GM18499 (cell line): ENCODE results near the gene DDX41.
"Not testable (repeated sequence)": the region's sequence is repeated elsewhere in the genome, so short reads cannot be mapped to it uniquely, and the experiment has no call there.

ENCODE experiments used
- ATAC-seq: cut with Tn5 transposase; IDR thresholded peaks from one replicate; pipeline ENCODE4 v1.9.1; 2021; ENCODE audit warnings: moderate number of reproducible peaks; ENCODE audit not compliant: insufficient read depth, unreplicated experiment

Gene DDX41

DNA sequence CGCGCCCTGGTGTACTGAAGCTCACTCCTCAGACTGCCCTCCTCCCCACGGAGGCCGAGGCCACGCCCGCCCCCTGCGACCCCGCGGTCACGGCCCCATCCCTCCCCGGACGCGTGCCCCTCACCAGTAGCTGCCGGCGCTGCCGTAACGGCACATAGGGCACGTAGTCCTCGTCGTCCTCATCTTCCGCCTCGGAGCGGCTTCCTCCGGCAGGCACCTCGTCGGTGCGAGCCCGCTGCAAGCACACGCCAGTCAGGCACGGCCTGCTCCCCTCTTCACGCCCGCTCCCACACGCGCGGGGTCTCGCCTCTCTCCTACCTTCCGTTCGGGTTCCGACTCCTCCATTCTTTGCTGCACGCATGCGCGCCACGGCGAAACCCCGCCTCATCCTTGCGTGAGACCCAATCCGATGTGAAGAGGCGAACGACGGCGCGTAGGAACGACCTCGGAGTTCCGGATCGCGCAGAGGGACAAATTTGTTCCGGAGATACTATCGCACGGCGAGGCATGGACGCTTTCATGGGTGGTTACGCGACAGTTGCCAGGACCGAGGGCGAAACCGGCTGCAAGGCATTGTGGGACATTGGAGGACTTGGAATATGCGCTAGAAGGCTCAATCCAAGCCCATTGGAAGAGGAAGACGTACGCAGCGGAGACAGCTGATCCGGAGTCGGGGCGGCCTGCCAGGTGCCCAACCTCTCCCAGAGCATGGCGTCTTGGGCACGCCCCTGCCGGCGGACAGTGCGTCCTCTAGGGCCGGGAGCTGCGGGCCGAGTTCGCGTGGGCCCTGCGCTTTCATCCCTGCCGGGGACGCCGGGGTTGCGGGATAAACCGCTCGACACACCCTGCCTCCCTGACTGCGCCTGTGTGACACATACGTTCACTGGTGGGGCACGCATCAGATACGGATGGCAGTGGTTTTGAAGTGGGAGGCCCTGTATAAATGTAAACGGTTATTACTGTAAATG is at the start of gene DDX41:
Gene DDX41 (minus strand): TSS at position 361 of the 968 bp plus-strand sequence. CDS start 16 bp downstream, at position 345.
- peak; percentile 64 for ATAC-seq

DNA sequence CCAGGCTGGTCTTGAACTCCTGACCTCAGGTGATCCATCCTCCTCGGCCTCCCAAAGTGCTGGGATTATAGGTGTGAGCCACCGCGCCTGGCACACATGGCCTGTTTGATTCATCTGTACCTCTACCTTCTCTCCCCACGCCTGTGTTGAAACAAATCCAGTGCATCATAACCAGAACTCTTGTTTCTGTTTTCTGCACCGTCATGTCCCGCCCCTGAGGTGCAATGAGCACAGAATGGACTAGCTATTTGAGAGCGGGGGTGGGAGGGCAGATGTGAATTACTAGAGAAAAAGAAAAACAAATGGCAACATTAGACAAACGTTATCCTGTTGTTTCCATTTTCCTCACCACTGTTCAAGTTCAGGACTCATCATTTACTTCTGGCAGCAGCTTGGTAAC is 48.3 kb upstream of the DDX41 start:
- ATAC-seq: no peak

GRCh38 chr5:177559446-177559941 is 42.7 kb upstream of the DDX41 start:
- ATAC-seq: not testable (repeated sequence)

DNA sequence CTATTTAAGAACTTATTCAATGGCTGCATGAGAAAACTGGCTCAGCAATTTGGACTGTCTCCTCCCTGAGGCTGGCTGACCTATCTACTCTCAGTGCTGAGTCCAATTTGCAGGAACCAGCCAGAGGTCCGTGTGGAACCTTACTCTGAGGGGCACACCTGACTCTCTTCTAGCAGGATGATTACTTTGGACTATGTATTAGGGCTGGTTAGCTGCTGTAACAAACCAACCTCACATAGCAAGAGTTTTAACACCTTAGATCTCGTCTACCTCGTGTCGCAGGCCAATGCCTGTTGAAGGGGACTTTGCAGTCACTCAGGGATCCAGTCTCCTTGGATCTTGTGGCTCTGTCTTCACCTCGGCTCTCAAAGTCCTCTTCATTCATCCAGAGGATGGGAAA is 41.0 kb upstream of the DDX41 start:
- no peak for ATAC-seq

GRCh38 chr5:177557041-177557647 is 40.4 kb upstream of the DDX41 start:
- no peak for ATAC-seq

- ATAC-seq: no peak
Measured at GRCh38 chr5:177555665-177556064, 38.9 kb upstream of the DDX41 start.

DNA sequence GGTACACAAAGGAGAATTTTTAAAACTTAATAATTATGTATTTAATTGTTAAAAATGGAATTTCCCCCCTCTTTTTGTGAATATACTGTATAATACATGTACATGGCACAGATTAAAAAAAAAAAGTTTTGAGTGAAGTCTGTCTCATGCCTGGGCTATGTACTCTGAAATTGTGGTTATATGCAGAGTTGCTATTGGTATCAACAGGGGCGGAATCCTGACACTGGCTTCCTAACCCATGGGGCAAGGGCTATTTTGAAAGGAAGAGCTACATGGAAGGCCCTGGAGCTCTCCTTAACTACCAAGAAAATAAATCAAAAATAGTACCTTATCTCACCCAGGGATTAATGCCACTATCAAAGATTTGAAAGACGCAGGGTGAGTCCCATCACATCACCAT is 38.5 kb upstream of the DDX41 start:
- no peak for ATAC-seq

- ATAC-seq: peak; percentile 53
Measured at GRCh38 chr5:177554474-177555111, 37.8 kb upstream of the DDX41 start, which contains the start of gene FAM193B. Gene FAM193B, minus strand, starts transcription at chr5:177554563. Its CDS starts 105 bp downstream, at chr5:177554458.

GRCh38 chr5:177553671-177554429 is 37.1 kb upstream of the DDX41 start:
- ATAC-seq: peak; percentile 23

DNA sequence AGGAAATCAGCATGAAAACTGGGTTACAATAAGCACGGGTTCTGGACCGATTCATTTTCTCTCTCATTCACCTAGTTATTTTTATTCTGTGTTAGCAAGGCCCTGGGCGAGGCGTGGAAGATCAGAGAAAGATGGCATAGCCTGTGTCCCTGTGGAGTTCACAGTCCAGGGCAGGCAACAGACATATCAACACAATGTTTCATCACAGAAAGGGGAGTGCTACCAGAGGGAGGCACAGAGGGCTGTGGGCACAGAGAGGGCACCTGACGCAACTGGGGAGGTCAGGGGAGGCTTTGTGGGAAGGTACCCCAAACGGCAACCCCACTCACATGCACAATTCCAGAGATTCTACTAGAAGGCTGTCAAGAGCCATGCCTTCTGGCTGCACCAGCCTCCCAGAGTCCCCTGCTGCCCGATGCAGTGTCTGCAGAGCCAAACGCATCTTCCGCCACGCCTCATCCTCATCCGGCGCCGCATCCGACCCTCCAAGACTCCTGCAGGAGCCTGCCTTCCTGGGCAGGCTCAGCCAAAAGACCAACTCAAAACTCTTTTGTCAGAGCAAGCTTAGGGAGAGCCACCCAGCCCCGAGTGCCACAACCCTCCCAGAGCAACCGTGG is 36.2 kb upstream of the DDX41 start:
- no peak for ATAC-seq

DNA sequence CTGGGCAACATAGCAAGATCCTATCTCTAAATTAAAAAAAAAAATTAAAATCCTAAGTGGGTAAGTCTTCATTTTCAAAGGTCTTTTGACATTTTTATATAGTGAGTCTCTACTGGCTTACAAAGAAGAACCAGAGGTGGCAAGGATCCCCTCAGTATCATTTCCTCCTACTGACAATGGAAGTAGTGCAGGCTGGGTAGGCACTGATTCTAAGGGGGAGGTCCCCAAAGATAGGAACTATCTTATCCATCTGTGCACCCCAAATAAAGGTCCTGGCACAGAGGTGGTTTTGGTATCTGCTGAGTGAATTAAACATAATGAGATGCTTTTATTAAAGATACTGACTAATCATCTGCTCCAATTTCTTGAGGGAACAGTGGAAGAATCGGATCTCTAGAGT is 33.4 kb upstream of the DDX41 start:
- no peak for ATAC-seq

DNA sequence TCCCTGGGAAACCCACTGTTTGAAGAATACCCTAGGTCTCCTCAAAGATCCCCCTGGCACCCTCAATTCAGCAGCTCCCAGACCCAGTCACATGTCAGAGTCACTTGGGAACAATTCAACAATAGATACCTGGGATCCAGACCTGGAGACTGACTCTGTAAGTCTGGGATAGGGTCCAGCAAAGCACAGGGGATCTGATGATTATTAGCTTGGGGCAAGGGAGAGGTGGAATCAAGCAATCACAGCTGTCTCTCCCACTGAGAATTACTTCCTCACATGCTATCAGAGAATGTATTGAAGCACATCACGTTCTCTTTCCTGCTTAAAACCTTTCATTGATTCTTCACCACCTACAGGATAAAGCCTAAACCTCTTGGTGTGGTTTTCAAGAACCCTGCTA is 31.7 kb upstream of the DDX41 start:
- ATAC-seq: no peak

DNA sequence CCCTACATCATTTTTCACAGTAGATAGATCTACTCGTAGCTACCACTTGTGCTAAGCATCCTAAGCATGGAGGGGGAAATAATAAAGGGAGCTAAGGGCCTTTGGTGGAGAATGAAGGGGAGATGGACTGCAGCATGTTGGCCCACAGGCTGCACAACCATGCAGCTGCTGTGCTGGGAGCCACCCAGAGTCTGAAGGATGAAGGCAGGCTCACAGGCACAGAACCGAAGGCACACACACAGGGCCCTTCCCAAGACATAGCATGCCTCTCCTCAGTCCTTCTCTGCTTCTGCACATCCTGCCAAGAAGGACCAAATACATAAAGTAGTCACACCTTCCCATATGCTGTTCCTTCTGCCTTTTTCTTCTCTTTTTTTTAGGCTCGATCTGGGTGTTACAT is 31.0 kb upstream of the DDX41 start:
- no peak for ATAC-seq

DNA sequence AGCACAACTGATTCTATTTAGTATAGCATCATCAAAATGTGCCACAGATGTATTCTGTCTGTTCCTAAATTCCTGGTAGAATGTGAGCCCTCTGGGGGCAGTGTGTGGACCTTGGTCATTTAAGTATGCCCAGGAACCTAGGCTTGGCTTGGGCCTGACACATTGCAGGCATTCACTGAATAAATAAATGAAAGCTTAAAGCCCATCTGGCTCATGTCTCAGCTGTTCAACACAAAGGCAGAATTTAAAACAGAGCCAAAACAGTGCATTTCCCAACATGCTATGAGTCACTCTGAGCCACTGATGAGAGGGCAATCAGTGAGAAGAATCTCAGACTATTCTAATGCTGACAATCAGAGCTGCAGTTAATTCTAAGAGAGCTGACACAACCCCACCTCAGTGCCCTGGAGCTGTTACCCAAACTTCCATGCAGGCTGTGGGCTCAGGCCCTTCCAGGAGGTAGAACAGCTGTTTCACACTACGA is 29.5 kb upstream of the DDX41 start:
- ATAC-seq: no peak

GRCh38 chr5:177545487-177546257 is 28.9 kb upstream of the DDX41 start:
- no peak for ATAC-seq

DNA sequence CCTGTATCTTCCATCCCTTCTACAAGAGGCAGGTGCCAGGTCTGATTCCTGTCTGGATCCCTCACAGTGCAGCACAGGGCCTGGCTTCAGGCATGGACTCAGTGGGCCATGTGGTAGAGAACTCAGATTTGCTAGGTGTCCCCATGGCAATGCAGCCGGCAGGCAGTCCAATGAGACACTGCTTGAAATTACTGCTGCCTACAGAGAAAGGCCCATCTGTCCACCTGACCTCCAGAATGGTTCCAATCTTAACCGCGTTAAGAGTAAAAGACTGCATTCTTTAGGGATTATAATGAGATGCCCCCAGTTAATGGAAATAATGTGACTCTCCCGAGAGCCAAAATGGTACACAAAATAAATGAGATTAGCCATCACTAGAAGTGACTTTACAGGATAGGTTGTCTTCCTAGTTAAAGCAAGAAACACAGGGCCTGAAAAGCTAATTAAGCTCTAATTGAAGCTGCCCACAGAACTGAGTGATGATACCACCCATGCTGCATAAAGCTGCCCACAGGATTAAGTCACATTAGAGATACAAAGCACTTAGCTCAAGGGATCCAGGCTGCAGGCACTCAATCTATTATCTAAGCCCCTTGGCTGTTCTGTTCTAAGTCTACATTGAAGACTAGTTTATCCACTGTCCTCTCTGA is 26.2 kb upstream of the DDX41 start:
- ATAC-seq: no peak

DNA sequence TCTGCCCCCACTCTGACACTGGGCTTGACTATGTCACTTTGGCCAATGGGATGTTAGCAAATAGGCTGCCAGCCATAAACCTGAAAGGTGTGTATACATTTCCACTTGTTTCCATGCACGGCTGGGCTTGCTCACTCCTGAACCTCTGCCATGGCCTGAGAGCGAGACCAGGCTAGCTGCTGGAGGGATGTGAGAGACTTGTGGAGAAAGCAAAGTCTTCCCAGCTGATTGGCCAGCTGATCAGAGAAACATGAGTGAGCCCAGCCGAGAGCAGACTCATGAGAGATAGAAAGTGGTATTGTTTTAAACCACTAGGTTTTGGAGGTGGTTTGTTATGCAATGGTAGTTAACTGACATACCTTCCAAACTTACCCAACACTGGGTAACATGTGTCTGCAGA is 23.7 kb upstream of the DDX41 start:
- no peak for ATAC-seq

- no peak for ATAC-seq
Measured at GRCh38 chr5:177539411-177539810, 22.6 kb upstream of the DDX41 start.
